Upper lobe of left lung (tissue), 6 donors: ENCODE results near the gene XRCC5. TPM values are rescaled to one million over a fixed set of nuclear protein-coding genes. Genes with fewer than 3 reads are reported as not detected.

ENCODE experiments used
- ATAC-seq, 2 donors: fragments of 200-7000 bp; cut with Tn5 transposase; one replicate each; pipeline ENCODE4 v1.9.1; 2022; ENCODE audit warnings: mild to moderate bottlenecking in 2 of 2, moderate library complexity in 2 of 2; ENCODE audit not compliant: low FRiP score in 2 of 2
- DNase-seq, 2 donors: peaks; one replicate each; pipeline ENCODE4 v3.0.0-alpha.2; 2019 to 2020
- H3K27ac ChIP-seq, 4 donors: fragments of 200-600 bp; sonication (generic); one replicate each; pipeline ENCODE4 v1.5.1; 2016 to 2019
- H3K27me3 ChIP-seq, 4 donors: fragments of 200-600 bp; sonication (generic); one replicate each; pipeline ENCODE4 v1.5.1; 2017 to 2019
- H3K36me3 ChIP-seq, 4 donors: fragments of 200-600 bp; sonication (generic); one replicate each; pipeline ENCODE4 v1.5.1; 2016 to 2019
- H3K4me1 ChIP-seq, 4 donors: fragments of 200-600 bp; sonication (generic); one replicate each; pipeline ENCODE4 v1.5.1; 2018 to 2019
- H3K4me3 ChIP-seq, 4 donors: fragments of 200-600 bp; sonication (generic); one replicate each; pipeline ENCODE4 v1.5.1; 2017 to 2019; ENCODE audit warnings: mild to moderate bottlenecking in 2 of 4, moderate library complexity in 1 of 4
- H3K9me3 ChIP-seq, 4 donors: fragments of 200-600 bp; sonication (generic); one replicate each; pipeline ENCODE4 v1.5.1; 2018 to 2019
- CTCF ChIP-seq, 6 experiments: fragments of 450-650 bp in 4 of 6; fragments of 200-600 bp in 2 of 6; sonication (generic) in 2 of 6; IDR thresholded peaks; one replicate each; pipeline ENCODE4 v1.5.1; 2016 to 2019; ENCODE audit warnings: antibody characterized with exemption in 6 of 6
- EP300 ChIP-seq, 4 donors: sonication (generic); formaldehyde crosslinking; IDR thresholded peaks; one replicate each; pipeline ENCODE4 v1.5.1; 2017; ENCODE audit warnings: antibody characterized with exemption in 4 of 4, control low read depth in 2 of 4
- POLR2A ChIP-seq, 4 donors: fragments of 450-650 bp; IDR thresholded peaks; one replicate each; pipeline ENCODE4 v1.5.1; 2016 to 2017; ENCODE audit warnings: antibody characterized with exemption in 4 of 4, mild to moderate bottlenecking in 2 of 4
- POLR2AphosphoS5 ChIP-seq, 2 donors: sonication (generic); formaldehyde crosslinking; IDR thresholded peaks; one replicate each; pipeline ENCODE4 v1.5.1; 2017; ENCODE audit warnings: antibody characterized with exemption in 2 of 2
- WGBS, 2 donors: methylation state at CpG; one replicate each; pipeline ENCODE4 v1.1.5; 2017 to 2018; 5-methylcytosine and 5-hydroxymethylcytosine counted together
- total RNA-seq, 6 donors: library from RNA; depleted of rRNA in 4 of 6; stranded (reverse); fragments of >200 nt in 4 of 6; gene quantifications; one replicate each; pipeline versions ENCODE4 v1.1.0 to v1.2.1, GENCODE V29; 2016 to 2021
- donor health status: DM: no; HTN: no; CAD: no; lungs with moderate emphysema.
- donor health status: DM: no; HTN: yes; CAD: no; lungs with severe emphysema.

Gene XRCC5
- total RNA-seq, 6 donors from 2014 or later, result 57.3 to 163 (median 131) TPM

GRCh38 chr2:216164087-216164486 lies 54.9 kb downstream of the XRCC5 start:
- H3K27ac ChIP-seq, result no peak overlapping the region
- DNase-seq (no peak), ATAC-seq (no peak)
- no peak overlapping the region for H3K4me3 ChIP-seq
- no peaks in the 10 kb centered on the region for H3K27me3 ChIP-seq
- H3K4me1 ChIP-seq, result no peaks in the 10 kb centered on the region
- H3K36me3 ChIP-seq, result peaks cover 53 to 100% (median 61%) of the 10 kb centered on the region in 4 donors
- TF ChIP-seq POLR2A (IDR thresholded peaks at IDR 0.05) (no peak), POLR2AphosphoS5 (IDR thresholded peaks at IDR 0.05) (no peak), CTCF (IDR thresholded peaks at IDR 0.05) (no peak), EP300 (IDR thresholded peaks at IDR 0.05) (no peak)
- no peaks in the 10 kb centered on the region for H3K9me3 ChIP-seq
- WGBS, 2 donors, result 93 to 96% methylated on average over 5 of the region's 5 CpGs

- Histone ChIP-seq H3K36me3 (peaks cover 54 to 100% (median 62%) of the 10 kb centered on the region in 4 donors), H3K4me1 (no peaks in the 10 kb centered on the region), H3K27ac (no peak overlapping the region), H3K4me3 (no peak overlapping the region), H3K27me3 (no peaks in the 10 kb centered on the region), H3K9me3 (no peaks in the 10 kb centered on the region)
- ATAC-seq (no peak), DNase-seq (no peak)
- 82 to 87% methylated on average over 4 of the region's 4 CpGs for WGBS, 2 donors
- no peak for TF ChIP-seq CTCF (IDR thresholded peaks at IDR 0.05)
These were observed 55.4 kb downstream of the XRCC5 start for GRCh38 chr2:216164576-216164975.

- ATAC-seq, result no peak
- WGBS, 2 donors, result 89 to 94% methylated on average over 4 of the region's 4 CpGs
- peaks cover 48 to 97% (median 58%) of the 10 kb centered on the region in 4 donors for H3K36me3 ChIP-seq
These were observed 56.6 kb downstream of the XRCC5 start for GRCh38 chr2:216165711-216166110.

GRCh38 chr2:216169087-216169486 lies 59.9 kb downstream of the XRCC5 start:
- DNase-seq, result no peak
- H3K4me3 ChIP-seq, result no peak overlapping the region
- WGBS, 2 donors, result 96 to 98% methylated on average over 3 of the region's 3 CpGs
- H3K4me1 ChIP-seq, result no peaks in the 10 kb centered on the region
- TF ChIP-seq CTCF (IDR thresholded peaks at IDR 0.05), result no peak
- TF ChIP-seq POLR2AphosphoS5 (IDR thresholded peaks at IDR 0.05), result no peak
- no peak for TF ChIP-seq POLR2A (IDR thresholded peaks at IDR 0.05)
- TF ChIP-seq EP300 (IDR thresholded peaks at IDR 0.05), result no peak
- ATAC-seq, result no peak
- peaks cover 15 to 78% (median 28%) of the 10 kb centered on the region in 4 donors for H3K36me3 ChIP-seq
- H3K27me3 ChIP-seq, result no peaks in the 10 kb centered on the region
- no peaks in the 10 kb centered on the region for H3K9me3 ChIP-seq
- H3K27ac ChIP-seq, result no peak overlapping the region

More at GRCh38 chr2:216165711-216166110, 56.6 kb downstream of the XRCC5 start:
- no peak for DNase-seq
- Histone ChIP-seq H3K27me3 (no peaks in the 10 kb centered on the region), H3K9me3 (no peaks in the 10 kb centered on the region), H3K4me1 (no peaks in the 10 kb centered on the region), H3K27ac (no peak overlapping the region), H3K4me3 (no peak overlapping the region)
- TF ChIP-seq POLR2AphosphoS5 (IDR thresholded peaks at IDR 0.05) (no peak), POLR2A (IDR thresholded peaks at IDR 0.05) (no peak), EP300 (IDR thresholded peaks at IDR 0.05) (no peak), CTCF (IDR thresholded peaks at IDR 0.05) (no peak)

- peaks cover 7 to 78% (median 24%) of the 10 kb centered on the region in 4 donors for H3K36me3 ChIP-seq
- TF ChIP-seq POLR2A (IDR thresholded peaks at IDR 0.05) (no peak), POLR2AphosphoS5 (IDR thresholded peaks at IDR 0.05) (no peak), CTCF (IDR thresholded peaks at IDR 0.05) (no peak)
These were observed 61.1 kb downstream of the XRCC5 start for GRCh38 chr2:216170076-216170763.

More at GRCh38 chr2:216170076-216170763, 61.1 kb downstream of the XRCC5 start:
- Histone ChIP-seq H3K27me3 (no peaks in the 10 kb centered on the region), H3K27ac (no peak overlapping the region), H3K4me3 (no peak overlapping the region), H3K9me3 (no peaks in the 10 kb centered on the region), H3K4me1 (no peaks in the 10 kb centered on the region)
- DNase-seq, result no peak
- no peak for ATAC-seq
- WGBS, 2 donors, result 87 to 91% methylated on average over 4 of the region's 4 CpGs
